Breast epithelium (tissue), 3 donors: ENCODE results near the gene TRIOBP.

Experiments used
- POLR2A ChIP-seq: fragments of 450-650 bp; IDR thresholded peaks from one replicate; pipeline ENCODE4 v1.6.1; 2016; ENCODE audit warnings: antibody characterized with exemption, mild to moderate bottlenecking, moderate library complexity
- TF ChIP-seq, protein P1 (sequence below), 3 donors: fragments of 450-650 bp; IDR thresholded peaks; one replicate each; pipeline ENCODE4 v1.5.1; 2016 to 2017; ENCODE audit warnings: antibody characterized with exemption in 3 of 3, mild to moderate bottlenecking in 3 of 3, moderate library complexity in 3 of 3

DNA sequence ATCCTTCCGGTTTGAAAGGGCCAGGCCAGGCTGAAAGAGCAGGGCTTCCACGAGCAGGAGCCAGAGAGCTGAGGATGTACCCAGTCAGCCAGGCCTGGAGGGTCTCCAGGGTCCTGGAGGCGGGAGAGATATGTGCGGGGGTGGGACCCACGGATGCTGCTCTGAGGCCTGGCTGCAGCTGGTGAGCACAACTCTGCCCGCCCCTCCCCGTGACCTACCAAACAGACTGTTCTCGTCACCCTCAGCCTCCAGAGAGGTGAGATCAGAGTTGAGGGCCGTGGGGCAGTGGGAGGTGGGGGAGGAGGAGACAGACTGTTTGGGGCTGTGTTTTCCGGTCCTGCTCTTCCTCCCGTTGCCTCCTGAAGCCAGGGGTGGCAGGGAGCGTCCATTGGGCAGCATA lies 42.2 kb downstream of the TRIOBP start:
- TF ChIP-seq, protein P1, sequence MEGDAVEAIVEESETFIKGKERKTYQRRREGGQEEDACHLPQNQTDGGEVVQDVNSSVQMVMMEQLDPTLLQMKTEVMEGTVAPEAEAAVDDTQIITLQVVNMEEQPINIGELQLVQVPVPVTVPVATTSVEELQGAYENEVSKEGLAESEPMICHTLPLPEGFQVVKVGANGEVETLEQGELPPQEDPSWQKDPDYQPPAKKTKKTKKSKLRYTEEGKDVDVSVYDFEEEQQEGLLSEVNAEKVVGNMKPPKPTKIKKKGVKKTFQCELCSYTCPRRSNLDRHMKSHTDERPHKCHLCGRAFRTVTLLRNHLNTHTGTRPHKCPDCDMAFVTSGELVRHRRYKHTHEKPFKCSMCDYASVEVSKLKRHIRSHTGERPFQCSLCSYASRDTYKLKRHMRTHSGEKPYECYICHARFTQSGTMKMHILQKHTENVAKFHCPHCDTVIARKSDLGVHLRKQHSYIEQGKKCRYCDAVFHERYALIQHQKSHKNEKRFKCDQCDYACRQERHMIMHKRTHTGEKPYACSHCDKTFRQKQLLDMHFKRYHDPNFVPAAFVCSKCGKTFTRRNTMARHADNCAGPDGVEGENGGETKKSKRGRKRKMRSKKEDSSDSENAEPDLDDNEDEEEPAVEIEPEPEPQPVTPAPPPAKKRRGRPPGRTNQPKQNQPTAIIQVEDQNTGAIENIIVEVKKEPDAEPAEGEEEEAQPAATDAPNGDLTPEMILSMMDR (IDR thresholded peaks at IDR 0.05): no peak
- no peak for TF ChIP-seq POLR2A
